AG09319 (cell line): Measurements from ENCODE around the gene CEMP1.

Experiments used
- DNase-seq: peaks from one replicate; pipeline ENCODE4 v3.0.0-alpha.2; 2010; ENCODE audit warnings: low read depth; ENCODE audit errors: extremely low read depth
- TF ChIP-seq, protein P1 (sequence below): IDR thresholded peaks from 2 replicates; pipeline ENCODE4 v1.5.1; 2011; ENCODE audit warnings: low read depth, mild to moderate bottlenecking, inconsistent platforms, low read length, moderate library complexity

Gene CEMP1

DNA sequence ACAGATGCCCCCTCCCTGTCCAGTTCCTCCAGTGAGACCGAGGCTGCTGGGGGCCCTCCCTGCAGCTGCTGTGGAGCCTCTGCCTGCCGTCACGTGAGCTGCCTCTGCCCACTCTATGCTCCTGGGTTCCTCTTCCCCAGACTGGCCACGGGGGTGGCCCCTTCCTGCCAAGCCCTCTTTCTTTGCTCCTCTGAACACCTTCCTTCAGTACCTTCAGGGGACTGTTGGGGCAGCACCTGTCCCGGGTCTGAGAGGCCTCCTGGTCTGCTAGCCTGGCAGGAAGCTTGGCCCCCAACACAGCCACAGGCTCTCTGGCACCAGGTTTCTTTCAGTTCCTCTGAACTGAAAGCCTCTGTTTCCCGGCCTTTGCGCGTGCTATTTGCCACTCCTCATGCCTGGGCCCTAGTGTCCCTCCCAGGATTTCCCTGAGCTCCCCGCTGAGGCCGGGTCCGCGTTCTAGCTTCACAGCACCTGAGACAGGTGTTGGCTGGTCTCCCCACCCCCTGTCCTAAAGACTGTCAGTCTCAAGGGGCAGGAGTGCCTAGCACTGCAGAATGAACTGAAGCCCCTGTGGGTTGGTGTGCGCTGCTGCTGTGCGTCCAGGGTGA lies 24.1 kb downstream of the CEMP1 start:
- no peak for DNase-seq
- TF ChIP-seq, protein P1, sequence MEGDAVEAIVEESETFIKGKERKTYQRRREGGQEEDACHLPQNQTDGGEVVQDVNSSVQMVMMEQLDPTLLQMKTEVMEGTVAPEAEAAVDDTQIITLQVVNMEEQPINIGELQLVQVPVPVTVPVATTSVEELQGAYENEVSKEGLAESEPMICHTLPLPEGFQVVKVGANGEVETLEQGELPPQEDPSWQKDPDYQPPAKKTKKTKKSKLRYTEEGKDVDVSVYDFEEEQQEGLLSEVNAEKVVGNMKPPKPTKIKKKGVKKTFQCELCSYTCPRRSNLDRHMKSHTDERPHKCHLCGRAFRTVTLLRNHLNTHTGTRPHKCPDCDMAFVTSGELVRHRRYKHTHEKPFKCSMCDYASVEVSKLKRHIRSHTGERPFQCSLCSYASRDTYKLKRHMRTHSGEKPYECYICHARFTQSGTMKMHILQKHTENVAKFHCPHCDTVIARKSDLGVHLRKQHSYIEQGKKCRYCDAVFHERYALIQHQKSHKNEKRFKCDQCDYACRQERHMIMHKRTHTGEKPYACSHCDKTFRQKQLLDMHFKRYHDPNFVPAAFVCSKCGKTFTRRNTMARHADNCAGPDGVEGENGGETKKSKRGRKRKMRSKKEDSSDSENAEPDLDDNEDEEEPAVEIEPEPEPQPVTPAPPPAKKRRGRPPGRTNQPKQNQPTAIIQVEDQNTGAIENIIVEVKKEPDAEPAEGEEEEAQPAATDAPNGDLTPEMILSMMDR, result no peak

DNA sequence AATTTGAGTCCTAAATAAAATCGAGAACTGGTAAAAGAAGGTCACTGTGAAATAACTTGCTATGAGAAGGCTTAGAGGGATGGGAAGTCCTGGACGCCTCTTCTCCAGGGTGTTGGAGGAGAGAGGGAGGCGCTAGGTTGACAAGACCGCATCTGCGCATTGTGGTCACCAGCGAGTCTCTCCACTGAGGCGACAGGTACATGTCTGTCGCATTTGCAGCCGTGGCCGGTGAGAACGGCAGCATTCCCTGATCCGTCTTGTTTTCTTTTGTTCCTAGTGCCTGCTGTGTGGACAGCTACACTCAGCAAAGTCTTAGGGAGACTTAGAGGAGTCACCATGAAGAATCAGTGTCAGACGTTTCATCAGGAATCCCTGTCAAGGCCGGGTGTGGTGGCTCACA lies 25.5 kb downstream of the CEMP1 start:
- no peak for DNase-seq
- TF ChIP-seq, protein P1, result no peak

DNA sequence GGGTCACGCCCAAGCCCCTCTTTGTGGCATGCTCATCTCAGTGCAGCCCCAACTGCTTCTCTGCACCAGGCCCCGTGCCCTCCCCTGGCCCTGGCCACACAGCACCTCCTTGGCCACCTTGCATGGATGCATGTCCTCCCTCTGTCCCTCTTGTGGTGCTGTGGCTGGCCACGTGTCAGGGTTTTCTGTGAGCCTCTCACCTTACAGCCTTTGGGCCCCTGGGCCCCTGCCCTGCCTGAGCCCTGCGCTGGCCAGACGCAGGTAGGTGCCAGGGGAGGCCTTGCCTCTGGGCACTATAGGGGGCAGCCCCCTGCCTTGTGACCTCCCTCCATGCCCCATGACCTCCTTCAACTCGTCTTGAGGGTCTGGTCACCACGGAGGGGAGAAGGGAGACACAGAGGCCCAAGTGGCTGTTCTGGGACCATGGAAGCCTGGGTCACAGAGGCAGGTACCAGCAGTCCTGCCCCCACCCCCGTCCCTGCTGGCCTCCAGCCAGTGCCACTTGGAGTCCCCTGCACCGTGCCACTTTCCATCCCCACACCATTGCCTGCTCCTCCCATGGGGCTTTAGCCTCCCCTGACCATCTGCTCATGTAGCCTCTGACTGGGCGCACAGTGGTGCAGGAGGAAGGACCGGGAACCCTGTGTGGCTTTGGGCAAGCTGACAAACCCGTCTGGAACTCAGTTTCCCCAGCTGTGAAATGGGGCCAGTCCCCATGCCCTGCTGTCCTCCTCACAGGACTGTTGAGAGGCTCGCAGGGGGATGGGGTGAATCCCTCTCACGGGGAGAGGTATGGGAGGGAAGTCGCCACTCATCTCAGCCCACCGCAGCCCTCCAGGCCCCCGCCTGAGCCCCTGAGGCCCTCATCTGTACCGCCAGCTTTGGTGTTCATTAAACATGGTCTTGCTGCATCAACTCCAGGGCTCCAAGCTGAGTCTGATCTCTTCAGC lies 29.0 kb downstream of the CEMP1 start:
- TF ChIP-seq, protein P1, result no peak
- no peak for DNase-seq

DNA sequence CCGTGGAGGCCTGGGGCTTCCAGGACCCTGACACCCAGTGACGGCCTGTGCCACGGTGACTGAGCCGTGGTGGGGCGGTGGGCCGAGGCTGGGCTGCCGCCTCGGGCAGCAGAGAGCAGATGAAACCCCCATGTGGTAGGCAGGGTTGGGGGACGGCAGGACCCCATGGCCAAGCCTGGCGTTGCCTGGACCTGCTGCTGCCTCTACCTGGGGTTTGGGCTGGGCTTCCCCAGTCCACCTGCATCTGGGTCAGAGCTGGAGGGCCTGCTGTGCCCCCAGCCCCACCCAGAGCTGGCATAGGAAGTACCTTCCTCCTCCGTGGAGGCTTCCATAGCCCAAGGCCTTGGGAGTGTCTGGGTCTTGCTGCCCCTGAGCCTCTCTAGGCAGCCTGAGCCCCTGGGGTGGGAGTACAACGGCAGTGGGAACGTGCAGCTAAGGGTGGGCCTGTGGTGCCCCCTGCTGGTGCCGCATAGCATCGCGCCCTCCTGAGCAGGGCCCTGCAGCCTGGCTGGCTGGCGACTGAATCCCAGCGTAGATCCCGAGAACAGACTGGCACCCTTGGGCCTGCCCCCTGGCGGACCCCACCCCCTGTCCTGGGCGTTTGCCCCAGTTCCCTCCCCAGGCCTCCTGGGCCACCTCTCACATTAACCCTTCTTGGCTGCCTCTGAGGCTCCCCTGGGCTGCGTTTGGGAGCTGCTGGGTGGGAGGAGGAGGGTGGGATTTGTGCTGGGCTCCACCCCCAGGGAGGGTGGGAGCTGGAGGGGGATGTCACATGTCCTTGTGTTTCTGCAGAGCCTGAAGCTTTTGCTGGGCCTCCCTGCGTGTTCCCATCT lies 30.1 kb downstream of the CEMP1 start:
- TF ChIP-seq, protein P1, result peak; percentile 96
- no peak for DNase-seq

DNA sequence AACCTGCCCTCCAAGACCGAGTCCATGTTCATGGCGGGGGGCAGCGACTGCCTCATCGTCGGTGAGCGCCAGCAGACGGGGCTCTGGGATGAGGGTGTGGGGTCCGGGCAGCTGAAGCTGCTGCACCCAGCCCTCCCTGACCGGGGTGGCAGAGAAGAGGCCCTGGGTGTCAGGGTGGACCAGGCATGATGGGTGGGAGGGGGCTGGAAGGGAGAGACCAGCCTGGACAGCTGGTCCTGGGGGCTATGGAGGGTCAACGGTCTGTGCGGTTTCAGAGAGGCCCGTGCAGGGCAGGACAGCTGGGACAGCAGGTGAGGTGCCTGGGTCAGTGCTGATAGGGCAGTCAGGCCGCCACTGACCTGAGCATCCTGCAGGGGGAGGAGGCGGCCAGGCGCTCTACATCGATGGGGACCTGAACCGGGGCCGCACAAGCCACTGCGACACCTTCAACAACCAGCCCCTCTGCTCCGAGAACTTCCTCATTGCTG lies 30.7 kb downstream of the CEMP1 start:
- TF ChIP-seq, protein P1, result no peak

GRCh38 chr16:2499890-2500429 lies 31.2 kb downstream of the CEMP1 start:
- DNase-seq, result no peak

More for the DNA sequence above, 30.7 kb downstream of the CEMP1 start:
- DNase-seq, result no peak

More at GRCh38 chr16:2499890-2500429, 31.2 kb downstream of the CEMP1 start:
- TF ChIP-seq, protein P1, result no peak
